Esophagus squamous epithelium (tissue), 4 donors: Measurements from ENCODE around the gene OR3A3.

Experiments
- POLR2A ChIP-seq, 4 donors: fragments of 450-650 bp; IDR thresholded peaks; one replicate each; pipeline ENCODE4 v1.6.1; 2017; ENCODE audit warnings: antibody characterized with exemption in 4 of 4, mild to moderate bottlenecking in 4 of 4, moderate library complexity in 3 of 4
- TF ChIP-seq, protein P1 (sequence below), 6 experiments: fragments of 450-650 bp in 4 of 6; fragments of 200-600 bp in 2 of 6; sonication (generic) in 2 of 6; IDR thresholded peaks; one replicate each; pipeline ENCODE4 v1.5.1; 2016 to 2019; ENCODE audit warnings: antibody characterized with exemption in 6 of 6, mild to moderate bottlenecking in 4 of 6, moderate library complexity in 4 of 6

DNA sequence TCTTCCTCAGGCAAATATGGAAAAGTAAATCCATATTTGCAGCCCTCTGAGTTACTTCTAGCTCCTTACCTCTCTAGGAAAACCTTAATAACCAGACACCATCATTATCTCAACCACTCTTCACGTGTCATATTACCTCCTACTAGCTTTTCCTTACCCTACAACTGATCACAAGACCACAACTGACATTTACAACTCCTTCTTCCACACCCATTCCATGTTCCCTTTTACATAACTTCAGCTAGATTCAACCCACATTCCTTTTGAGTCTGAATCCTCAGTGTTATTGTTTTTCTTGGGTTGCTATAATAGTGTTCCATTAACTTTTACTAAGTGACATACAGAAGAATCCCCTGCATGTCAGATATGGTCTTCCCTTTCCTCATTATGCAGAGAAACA is 27.2 kb downstream of the OR3A3 start:
- TF ChIP-seq, protein P1, sequence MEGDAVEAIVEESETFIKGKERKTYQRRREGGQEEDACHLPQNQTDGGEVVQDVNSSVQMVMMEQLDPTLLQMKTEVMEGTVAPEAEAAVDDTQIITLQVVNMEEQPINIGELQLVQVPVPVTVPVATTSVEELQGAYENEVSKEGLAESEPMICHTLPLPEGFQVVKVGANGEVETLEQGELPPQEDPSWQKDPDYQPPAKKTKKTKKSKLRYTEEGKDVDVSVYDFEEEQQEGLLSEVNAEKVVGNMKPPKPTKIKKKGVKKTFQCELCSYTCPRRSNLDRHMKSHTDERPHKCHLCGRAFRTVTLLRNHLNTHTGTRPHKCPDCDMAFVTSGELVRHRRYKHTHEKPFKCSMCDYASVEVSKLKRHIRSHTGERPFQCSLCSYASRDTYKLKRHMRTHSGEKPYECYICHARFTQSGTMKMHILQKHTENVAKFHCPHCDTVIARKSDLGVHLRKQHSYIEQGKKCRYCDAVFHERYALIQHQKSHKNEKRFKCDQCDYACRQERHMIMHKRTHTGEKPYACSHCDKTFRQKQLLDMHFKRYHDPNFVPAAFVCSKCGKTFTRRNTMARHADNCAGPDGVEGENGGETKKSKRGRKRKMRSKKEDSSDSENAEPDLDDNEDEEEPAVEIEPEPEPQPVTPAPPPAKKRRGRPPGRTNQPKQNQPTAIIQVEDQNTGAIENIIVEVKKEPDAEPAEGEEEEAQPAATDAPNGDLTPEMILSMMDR (IDR thresholded peaks at IDR 0.05) = no peak
- no peak for TF ChIP-seq POLR2A (IDR thresholded peaks at IDR 0.05)
